ENCODE results near the gene AIP.

The AIP gene

DNA sequence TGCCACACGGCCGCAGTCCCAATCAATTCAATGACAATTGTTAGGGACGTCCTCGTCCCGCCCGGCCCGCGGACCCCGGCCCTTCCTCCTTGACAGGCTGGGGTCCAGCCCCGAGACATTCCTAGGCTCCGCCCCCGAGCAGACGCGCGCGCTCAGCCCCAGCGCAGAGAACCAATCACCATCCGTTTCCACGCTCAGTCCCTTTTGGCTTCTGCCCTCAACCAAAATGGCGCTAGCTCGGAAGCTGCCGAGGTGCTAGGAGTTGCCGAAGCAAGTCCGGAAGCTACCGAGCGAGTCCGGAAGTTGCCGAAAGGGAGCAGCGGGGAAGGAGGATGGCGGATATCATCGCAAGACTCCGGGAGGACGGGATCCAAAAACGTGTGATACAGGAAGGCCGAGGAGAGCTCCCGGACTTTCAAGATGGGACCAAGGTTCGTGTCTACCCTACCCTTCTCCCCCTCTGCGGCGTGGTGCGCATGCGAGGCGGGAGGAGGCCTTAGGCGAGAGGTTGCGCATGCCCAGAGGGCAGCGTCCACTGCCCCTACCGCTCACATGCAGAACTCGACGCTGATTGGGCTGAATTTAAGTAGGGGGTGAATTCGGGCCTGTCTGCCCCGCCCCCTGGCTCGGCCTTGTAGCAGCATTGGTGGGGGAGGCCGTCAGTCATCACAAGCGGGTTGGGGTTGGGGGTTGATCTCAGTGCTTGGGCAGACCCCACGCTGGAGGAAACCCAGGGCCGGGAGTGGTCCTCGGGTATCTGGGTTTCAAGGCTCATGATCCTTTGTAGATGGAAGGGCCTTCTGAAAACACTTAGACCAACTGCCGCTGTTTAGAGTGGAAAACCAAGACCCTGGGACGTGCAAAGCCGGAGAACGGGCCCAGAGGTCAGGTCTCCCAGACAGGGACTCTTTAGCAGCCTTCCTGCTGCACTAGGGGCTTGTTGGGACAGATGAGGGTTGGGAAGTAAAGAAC is at the start of gene AIP:
TSS of gene AIP (plus strand) at position 200 of the 972 bp plus-strand sequence. CDS start at position 333, 133 bp downstream.
- DNase-seq: peak; percentile 97

DNA sequence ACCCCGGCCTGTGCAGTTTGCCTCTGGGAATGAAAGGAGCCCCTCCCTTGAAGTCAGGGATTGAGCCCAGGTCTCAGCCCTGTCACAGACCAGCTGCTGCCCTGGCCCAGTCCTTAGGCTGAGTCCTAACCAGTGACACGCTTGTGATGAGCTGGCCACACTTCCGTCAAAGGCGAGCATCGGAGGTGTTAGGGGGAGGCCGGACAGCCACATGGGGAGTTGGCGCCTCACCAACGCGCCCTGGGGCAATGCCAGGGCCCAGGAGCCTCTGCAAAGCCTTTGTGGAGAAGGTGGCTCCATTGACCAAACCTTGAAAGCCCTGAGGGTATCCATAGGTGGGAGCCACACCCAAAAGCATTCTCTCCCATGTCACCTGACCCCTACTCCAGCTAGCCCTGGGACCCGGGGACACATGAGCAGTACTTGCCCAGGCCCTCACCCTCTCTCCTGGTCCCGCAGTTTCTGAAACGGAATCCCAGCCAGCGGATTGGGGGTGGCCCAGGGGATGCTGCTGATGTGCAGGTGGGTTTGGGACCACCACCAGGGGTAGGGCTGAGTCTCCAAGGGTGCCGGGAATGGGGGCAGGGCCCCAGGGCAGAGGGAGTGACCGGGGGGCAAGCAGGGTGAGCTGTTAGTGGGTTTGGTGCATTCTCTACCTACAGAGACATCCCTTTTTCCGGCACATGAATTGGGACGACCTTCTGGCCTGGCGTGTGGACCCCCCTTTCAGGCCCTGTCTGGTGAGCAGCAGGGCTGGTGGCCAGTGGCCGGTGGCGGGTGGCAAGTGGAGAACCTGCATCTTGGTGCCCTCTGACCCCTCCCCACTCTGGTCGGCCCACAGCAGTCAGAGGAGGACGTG is 49.1 kb upstream of the AIP start:
- DNase-seq: no peak

- no peak for DNase-seq
Measured at GRCh38 chr11:67434395-67434881, 48.4 kb upstream of the AIP start.

GRCh38 chr11:67435031-67435726 is 47.6 kb upstream of the AIP start:
- DNase-seq: no peak

DNA sequence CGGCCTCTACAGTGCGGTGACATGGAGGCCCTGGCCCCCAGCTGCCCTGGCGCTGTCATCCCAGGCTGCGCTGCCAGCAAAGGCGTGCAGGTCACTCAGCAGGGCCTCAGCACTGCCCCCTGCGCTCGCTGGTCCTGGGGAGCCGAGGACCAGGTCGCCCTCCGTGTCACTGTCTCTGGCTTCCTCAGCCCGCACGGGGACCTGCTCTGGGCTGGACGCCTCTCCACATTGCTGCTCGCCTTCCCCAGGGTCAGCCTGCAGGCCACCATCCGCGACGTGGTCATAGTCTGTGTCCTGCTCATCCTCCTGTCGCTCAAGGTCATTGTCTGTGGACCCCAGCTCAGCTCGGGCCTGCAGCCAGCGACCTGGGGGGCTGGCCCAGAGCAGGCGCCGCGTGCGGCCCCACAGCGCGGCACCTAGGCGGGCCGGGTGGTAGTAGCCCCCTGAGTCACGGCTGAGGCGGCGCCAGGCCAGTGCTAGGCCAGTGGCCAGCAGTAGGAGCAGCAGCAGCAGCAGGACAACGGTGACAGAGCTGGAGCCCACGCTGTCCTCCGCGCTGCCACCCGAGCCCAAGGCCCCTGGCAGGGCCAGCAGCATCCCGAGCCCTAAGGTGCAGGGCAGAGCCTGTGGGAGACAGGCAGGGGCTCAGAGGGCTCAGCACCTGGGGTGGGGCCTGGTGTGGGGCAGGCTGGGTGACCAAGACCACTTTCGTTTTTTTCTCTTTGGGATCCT is 46.9 kb upstream of the AIP start:
- no peak for DNase-seq

GRCh38 chr11:67436459-67437081 is 46.3 kb upstream of the AIP start:
- no peak for DNase-seq

GRCh38 chr11:67437082-67437808 is 45.6 kb upstream of the AIP start, which contains the start of gene PTPRCAP:
TSS of gene PTPRCAP (minus strand) at chr11:67437682. CDS start at chr11:67437619, 63 bp downstream.
- DNase-seq: no peak

GRCh38 chr11:67437809-67438157 is 45.0 kb upstream of the AIP start:
- DNase-seq: no peak

DNA sequence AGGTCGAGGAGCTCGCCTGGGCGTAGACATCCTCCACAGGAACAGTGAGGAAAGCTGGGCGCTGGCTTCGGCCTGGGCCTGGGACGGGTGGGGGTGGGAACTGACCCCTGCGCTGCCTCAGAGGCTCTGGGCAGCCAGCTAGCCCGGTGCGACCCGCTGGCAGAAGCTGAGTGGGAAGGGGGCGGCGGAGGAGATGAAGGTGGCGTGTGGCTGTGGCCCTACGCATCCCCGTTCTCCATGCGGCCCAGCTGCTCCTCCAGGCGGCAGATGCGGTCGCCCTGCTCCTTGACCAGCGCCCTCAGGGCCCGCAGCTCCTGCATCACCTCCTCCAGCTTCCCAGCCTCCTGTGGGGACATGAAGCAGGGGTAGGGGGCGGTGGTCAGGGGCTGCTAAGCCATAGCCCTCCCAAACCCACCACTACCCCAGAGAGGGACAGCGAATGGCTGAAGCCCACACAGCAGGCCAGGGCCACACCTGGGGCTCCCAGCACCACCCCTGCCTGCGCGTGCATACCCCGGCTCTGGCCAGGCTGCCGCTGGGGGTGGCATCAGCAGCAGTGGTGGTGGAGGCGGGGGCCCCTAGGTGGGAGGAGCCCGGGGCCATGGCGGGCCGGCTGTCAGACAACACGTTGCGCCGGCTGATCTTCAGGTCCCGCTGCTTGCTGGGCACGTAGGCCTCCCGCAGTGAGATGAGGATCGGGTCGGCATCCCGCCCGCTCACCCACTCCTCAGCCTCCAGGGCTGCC is 44.5 kb upstream of the AIP start:
- no peak for DNase-seq

GRCh38 chr11:67439321-67440228 is 43.3 kb upstream of the AIP start:
- no peak for DNase-seq

GRCh38 chr11:67440229-67441097 is 42.4 kb upstream of the AIP start:
- no peak for DNase-seq

- DNase-seq: no peak
Measured at GRCh38 chr11:67441098-67441563, 41.7 kb upstream of the AIP start.

DNA sequence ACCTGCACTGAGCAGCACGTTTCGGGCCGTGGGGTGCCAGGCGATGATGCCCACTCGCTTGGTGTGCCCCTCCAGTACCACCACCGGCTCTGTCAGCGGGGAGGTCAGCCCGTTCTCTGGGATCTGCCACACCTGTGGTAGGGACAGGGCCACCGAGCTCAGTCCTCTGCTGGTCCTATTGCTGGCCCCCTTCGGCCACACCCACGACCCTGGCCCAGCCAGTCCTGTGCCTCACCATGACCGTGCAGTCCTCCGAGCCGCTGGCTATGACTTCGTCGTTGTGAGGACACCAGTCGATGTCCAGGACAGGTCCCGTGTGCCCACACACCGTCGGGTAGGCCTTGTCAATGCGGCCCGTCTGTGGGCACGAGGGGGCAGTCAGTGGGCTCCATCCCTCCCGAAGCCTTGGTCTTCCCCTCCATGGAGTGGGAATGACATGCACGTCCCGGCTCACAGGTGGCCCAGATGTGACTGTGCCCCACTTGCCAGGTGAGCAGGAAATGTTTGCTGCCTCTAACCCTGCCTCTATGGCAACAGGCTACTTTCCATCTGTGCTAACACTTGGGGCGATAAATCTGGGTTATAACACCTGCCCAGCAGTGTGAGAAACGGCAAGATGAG is 41.0 kb upstream of the AIP start:
- DNase-seq: no peak

DNA sequence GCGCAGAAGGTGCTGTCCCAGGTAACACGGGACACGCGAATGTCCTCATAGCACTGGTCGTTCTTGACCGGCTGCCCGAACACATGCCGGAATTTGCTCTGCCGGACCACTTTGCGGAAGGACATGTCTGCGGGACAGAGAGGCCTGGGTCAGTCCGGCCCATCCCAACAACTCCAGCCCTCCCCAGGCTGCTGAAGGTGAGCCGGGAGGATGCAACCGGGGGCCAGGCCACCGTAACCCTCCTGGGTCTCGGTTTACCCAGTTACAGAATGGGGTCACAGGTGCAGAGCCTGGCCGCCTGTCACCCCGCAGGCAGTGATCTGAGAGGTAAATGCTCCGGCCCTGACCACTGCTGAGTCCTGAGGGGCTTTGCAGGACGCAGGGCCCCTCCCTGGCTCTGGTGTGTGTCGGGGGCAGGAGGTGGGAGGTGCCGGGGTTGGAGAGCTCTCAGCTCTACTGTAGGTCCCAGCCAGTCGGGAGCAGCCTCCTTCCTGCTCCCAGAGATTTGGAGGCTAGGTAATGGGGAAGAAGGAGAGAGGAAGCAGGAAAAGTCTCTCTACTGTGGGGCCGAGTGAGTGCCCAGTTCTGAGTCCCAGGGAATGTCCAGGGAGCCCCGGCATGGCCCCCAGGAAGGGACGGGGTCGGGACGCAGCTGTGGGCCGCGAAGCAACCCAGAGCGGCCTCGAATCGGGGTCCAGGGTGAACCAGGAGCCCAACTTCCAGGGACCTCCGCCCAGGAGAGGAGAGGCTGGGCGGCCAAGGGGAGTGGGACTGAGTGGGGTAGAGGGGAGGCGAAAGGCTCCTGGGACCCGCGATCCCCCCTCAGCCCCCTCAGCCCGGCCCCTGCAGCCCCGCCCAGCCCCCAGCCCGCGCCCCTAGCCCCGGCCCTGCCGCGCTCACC is 40.1 kb upstream of the AIP start:
- no peak for DNase-seq

GRCh38 chr11:67445515-67445914 is 37.3 kb upstream of the AIP start:
- no peak for DNase-seq

DNA sequence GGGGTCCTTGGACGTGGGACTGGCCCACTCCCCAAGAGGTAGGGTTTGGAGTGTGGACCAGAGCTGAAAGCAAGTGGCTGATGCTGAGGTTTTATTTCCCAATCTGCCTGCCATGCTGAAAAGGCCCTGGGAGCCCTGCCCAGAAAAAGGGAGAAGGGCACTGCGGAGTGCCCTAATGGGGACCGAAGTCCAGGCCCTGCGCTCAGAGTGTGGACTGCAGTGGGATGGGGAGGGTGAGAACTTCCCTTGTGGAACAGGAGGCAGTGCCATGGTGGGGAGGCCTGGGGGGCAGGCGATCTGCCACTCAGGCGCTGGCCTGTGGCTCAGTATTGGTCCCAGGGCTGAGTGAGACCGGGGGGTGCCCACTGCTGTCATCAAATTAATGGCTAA is 34.6 kb upstream of the AIP start:
- DNase-seq: no peak
